ENCODE data around the gene KCNQ1OT1.

The KCNQ1OT1 gene

DNA sequence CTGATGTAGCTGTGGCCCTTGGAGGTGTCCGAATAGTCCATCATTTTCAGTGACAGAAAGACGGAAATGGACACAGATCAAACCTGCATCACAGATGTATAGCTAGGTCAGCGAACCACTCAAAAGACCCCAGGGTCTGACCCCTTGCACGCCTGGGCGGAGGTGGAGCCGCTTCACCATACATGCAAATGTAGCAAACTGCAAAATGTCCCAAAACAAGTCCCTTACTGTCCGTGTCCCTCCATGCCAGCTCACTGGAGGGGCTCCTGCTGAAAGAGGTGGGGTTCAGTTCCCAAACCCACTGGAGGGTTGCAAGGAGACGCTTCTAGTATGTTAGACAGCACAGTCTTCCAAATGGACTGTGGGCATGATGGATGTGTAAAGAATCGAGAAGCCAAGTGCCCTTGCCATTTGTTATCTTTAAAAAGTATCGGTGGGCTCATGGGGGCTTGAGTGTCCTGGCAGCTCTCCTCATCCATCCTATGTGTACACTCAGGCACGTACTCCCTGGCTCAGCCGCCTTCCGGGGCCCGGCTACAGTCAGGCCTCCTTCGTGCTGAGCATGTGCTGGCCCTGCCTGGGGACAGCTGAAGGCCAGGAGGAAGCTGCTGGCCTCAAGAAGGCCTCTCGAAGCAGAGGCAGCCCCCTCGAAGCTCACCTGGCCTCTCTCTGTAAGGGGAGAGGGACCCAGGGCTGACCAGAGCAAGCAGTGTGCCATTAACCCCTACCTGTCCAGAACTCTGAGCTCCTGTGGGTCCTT is 20.2 kb upstream of the KCNQ1OT1 start:
- no peak for DNase-seq

DNA sequence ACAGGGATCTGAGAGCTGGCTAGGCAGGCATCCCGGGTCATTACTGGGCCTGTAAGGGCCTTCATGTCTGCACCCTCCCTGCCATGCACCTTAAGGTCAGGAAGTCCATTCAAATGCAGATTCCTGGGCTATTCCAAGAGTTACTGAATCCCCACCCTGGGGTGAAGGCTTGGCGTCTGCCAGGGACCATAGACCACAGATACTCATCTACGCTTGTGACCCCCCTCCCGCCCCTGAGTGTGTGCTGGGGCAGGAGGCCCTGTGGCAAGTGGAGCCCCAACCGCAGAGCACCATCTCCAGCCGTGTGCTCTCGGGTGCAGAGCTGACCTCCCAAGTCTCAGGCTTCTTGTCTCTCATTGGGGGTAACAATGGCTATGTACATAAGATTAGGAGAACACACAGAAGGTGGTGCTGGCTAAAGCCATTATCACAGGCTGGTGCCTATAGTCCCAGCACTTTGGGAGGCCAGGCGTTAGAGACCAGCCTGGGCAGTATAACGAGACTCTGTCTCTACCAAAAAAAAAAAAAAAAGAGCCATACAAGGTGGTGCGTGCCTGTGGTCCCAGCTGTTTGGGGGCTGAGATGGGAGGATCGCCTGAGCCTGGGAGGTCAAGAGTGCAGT is 19.1 kb upstream of the KCNQ1OT1 start:
- no peak for DNase-seq

DNA sequence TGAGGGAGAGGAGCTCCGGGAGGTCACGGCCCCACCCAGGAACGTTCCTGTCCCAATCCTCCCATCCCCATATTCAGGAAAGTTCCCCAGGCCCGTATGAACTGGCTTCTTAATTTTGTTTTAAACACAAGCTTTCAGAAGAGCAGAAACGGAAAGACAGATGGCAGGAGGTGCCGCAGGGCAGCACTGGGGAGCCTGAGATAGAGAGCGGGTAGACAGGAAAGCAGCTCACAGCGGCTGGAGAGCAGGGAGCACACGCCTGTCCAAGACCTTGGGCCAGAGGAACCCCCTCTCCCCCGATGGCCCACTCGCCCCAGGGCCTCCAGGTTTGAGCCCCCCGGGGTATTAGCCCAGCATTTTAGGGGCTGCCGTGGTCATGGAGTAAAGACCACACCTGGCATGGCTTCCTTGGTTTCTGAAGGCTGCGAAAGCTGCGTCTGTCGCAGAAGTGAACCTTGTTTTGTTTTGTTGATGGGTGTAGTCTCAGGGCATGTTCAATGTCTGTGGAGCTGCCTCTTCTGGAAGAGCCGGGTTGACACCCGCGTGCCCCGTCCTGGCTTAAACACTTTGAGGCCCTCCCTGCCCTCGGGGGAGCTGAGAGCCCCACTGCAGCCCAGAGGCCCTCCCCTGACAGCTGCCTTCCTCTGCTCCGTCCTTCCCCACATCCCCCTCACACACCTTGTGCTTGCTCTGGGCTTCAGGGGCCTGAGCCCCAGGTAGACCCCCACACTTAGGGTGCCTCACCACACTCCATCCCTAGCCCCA is 17.9 kb upstream of the KCNQ1OT1 start:
- DNase-seq, result no peak

DNA sequence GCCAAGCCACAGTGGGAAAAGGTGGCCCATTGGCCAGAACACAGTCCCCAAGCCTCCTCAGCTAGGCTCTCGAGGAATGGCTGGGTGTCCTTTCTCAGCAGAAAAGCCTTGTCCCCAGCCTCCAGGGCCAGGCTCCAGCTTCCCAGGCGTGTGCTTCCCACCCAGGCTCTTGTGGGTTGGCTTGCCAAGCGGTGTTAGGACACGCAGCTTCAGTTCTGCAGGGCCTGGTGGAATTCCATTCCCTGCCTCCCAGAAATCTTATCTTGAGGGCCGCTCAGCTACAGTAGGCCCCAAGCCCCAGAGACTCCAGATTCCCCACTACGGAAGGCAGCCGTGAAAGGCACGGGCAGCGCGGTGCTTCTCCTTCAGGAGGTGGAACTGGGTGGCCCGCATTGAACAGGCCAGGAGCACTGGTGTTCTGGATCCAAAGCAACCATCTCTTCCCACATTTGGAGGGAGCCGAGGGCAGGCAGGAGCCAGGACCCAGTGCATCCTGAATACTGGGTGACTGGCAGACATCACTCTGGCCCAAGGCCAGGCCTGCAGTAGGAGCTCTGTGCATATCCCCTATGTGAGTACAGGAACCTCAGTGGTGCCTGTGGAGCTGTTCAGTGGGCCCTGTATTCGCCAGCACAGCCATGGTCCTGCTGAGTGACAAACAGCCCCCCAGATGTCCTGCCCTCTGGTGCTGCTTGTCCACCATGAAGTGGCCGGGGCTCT is 16.7 kb upstream of the KCNQ1OT1 start:
- DNase-seq, result no peak

GRCh38 chr11:2715716-2716350 is 16.0 kb upstream of the KCNQ1OT1 start:
- no peak for DNase-seq

DNA sequence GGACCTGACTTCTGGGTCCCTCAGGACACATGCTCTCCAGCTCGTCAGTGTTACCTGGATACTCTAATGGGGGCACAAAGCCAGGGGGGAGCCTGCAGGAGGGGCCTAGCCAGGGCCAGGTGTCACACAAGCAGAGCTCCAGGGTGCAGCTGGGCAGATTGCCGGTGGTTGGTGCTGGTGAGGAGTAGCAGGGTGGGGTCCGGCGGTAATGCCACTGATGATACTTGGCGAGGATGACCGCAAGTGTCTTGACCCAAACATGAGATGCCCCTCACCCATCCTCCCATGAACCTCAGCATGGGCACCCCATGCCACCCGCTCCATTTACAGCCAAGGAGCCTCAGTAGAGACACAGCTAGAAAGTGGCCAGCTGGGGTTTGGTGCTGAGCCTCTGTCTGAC is 15.1 kb upstream of the KCNQ1OT1 start:
- DNase-seq, result no peak

DNA sequence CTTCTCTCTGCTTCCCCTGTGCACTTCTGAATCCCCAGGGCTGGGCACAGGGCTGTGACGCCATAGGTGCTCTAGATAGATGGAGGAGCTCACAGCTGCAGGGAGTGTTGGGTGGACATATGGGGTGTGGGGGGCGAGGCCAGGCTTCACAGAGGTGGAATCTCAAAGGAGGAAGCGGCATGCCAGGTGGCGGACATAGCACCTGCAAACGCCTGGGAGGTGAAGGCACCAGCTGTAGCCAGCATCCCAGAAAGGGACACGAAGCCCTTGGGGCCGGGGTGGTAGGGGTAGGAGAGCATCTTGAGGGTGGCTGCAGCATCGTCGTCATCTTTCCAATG is 14.6 kb upstream of the KCNQ1OT1 start:
- no peak for DNase-seq

DNA sequence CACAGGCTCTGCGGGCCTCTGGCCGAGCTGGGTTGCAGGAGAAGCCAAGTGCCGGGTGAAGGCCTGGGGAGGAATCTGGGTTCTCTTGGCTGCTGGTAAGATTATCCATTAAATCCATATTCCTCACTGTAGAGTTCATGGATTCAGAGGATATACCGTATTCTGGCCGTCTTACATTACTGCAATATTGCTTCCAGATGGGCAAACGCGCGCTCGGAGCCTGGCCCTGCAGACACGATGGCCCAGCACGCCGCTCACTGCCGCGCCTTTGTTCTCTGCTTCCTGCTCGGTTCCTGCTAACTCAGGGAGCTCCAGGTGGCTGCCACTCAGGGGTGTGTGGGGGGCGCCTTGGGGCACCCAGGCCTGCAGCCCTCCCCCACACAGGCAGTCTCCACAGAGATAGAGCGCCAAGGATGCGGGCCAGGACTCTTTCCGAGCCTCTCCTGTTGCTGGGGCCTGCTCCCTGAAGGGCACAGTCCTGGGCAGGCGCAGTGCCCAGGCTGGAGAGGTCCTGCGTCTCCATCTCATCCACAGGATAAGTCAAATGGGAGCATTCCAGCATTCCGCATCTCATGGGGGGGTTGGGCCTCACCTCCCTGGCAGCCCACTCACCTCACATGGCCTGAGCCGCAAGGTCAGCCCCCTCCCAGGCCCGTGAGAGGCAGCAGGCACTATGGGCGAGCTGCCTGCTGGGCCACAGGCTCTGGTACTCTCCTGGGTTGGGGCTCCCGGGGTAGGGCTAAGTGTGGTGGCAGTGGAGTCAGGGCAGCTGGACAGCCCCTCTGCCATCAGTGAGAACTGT is 14.1 kb upstream of the KCNQ1OT1 start:
- DNase-seq, result no peak

DNA sequence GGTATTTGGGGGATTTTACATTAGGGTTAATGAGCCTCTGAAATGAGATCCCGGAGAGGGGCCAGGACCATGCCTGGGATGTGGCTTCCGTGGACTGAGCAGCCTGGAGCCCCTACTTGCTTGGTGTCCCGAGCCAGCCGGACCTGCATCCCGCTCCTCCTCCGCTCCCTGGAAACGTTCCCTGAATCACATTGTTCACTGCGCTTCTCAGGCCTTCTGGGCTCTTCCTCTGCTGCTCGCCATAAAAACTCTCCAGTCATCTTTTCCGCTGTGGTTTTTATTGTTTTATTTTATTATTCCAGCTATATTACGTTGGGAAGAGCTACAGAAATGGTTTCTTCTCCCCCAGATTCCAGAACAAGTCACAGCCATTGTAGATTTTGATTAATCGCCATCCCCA is 13.3 kb upstream of the KCNQ1OT1 start:
- no peak for DNase-seq

- no peak for DNase-seq
Observed at GRCh38 chr11:2711161-2711560, 11.4 kb upstream of the KCNQ1OT1 start.

- DNase-seq, result no peak
Observed at GRCh38 chr11:2709429-2709828, 9.6 kb upstream of the KCNQ1OT1 start.

DNA sequence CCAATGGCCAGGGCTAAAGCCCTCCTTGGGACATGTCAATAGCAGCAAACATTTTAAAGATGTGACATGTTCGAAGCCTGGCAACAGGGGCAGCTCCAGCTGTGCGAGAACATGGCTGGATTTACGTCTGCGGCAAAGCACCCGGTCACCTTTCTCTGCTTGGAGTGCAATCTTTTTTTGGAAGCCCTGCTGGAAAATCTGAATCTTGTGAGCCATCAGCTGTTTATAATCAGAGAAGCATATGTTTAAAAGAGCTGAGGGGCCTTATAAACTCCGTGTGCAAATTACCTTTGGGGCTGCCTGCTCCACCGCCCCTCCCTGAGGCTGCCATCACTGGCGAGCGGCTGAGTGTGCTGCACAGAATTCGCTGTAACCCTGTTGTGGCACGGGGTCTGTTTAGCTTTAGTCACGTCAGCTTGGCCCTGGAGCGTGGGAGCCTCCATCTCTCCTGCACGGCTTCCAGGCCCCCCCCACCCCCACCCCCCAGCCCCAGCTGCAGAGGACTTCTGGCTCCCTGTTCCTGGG is 9.0 kb upstream of the KCNQ1OT1 start:
- DNase-seq, result no peak

DNA sequence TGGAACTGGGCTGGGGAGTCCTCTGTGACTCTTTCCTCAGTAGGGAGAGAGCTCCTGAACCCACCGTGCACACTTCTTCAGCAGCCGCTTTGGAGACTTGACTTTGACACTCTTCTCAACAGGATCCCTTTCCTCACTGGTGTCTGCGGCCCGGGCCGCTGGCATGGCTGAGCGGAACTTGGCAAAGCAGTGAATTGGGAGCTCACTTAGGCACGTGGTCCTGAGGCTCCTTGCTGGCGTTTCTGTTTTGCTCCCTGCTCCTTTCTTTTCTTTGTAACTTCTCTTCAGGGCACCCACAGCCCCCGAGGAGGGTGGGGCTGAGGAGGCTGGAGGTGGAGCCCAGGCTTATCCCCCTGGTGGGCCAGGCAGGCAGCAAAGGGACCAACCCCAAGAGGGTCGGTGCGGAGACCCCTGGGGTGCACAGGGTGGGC is 8.4 kb upstream of the KCNQ1OT1 start:
- DNase-seq, result no peak

GRCh38 chr11:2707736-2708135 is 7.9 kb upstream of the KCNQ1OT1 start:
- no peak for DNase-seq

DNA sequence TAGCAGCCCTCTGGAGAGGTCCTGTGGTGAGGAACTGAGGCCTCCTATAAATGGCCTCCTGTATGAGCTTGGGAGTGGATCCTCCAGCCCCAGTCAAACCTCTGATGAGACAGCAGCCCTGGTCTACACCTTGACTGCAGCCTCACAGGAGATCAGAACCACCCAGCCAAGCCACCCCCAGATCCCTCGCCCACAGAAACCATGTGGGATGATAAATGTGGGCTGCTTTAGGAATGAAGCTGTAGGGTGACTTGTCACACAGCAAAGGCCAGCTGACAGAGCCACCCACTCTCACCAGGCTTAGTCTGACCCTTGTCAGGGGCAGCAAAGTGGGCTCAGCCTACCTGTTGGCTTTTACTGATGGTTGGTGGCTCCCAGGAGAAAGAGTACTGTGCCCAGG is 6.5 kb upstream of the KCNQ1OT1 start:
- DNase-seq, result no peak

DNA sequence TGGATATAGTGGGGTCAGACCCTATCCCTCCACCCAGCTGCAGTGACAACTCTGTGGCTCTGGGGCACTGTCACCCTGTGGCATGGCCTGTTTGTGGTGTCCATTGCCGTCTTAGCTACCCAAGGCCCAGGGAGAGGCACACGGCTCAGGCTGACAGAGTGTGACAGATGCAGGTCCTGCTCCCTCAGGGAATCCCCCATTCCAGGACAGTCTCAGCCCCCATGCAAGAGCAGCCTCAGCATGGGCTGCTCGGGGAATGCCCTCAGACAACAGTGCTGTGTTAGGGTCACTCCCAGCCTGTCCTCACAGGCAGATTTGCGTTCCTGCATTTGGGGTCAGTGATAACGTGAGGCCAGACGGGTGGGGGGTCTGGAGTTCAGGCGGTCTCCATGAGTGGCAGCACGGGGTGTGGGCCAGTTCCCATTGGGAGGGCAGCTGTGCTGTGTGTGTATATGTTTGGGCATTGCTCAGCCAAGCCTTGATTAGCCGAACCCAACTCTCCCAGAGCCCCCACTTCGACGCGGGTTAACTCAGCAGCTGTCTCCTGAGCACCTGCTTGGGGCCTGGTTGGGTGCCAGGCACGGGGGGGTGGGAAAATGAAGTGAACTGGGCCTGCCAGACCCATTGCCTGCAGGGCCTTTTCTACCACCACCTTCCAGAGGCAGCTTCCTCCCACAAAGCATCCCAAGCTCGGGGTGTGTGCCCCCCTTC is 5.3 kb upstream of the KCNQ1OT1 start:
- DNase-seq, result no peak

DNA sequence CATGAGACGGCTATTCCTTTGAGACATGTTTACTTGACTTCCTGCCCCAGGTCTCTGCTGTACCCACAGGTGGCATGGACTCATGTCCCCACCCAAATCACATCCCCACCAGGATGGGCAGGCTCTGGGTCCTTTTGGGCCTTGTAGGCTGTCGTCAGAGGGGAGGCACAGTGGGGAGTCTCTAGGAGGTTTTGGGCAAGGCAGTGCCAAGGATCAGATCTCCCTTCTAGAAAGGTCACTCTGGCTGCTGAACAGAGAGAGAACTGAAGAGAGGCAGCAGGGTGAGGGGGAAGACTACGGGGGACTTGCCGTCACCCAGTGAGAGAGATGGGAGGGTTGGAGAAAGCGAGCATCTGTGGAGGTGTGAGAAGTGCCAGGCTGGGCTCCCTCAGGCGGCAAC is 4.6 kb upstream of the KCNQ1OT1 start:
- DNase-seq, result no peak

DNA sequence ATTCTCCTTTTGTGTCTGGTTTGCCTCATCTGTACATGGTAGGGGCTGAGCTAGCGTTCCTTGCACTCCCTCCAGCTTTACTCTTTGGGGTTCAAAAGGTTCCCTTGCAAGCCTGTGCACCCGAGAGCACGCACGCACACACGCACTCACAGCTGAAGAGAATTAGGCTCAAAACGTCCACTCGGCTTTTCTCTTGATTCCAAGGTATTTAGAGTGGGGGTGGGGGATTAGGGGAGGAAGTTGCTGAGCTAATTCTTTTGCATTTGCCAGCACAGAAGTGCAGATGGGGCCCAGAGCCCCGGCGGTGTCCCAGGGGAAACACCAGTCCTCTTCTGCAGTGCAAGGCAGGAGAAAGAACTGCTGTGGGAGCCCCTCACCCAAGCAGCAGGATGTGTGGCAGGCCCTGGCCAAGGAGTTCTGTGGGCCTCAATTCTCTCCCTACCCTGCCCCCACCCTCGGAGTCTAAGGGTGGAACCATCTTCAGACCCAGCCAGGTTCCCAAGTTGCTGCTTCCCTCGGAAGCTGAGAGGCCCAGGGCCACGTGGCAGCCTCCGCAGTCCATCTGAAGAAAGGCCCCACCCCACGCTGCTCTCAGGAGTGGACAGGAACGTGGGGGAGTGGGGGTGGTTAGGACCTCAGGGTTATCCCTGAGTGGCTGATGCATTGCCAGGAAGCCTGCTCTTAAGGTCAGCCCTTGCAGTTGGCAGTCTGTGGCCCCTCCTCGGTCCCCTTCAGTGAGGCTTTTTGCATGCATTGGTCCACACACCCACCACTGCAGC is 3.8 kb upstream of the KCNQ1OT1 start:
- no peak for DNase-seq

GRCh38 chr11:2702771-2703362 is 3.1 kb upstream of the KCNQ1OT1 start:
- DNase-seq, result no peak

DNA sequence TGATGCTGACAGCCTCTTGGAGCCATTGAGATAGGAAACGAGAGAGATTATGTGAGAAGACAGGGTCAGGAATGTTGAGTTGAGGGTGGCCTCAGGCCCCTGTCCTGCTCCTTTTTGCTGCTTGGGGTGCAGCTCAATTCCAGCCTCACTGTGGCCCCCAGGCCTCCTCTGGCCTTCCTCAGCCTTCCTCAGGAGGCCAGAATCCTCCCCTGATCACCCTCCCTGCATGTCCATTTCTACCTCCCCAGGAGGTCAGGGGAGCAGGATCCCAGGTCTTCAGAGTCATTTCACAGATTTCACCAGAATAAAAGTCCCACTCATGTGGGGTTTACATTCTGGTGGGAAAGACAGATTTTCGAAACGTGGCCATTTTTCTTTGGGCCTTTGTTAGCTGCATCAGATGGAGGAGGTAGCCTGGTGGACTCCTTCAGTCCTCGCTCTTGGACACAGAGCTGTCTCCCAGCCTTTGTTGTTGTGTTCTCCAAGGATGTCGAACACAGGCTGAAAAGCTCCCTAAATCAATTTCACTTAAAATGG is 2.2 kb upstream of the KCNQ1OT1 start:
- no peak for DNase-seq
